Fibroblast of lung (primary cell): ENCODE results near the gene CDH12.
"Not testable (repeated sequence)": the region's sequence is repeated elsewhere in the genome, so short reads cannot be mapped to it uniquely, and the experiment has no call there.

ENCODE experiments used
- EZH2 ChIP-seq: IDR thresholded peaks from 2 replicates; pipeline ENCODE4 v1.5.1; 2012; ENCODE audit warnings: low read length, control low read depth, mild to moderate bottlenecking; ENCODE audit errors: missing control alignments
- TF ChIP-seq, protein P1 (sequence below), 2 donors: IDR thresholded peaks in 1 of 2; conservative IDR thresholded peaks in 1 of 2; 1 replicate in 1 of 2; 2 replicates in 1 of 2; pipeline ENCODE4 v1.5.1; 2011 to 2012; ENCODE audit warnings: low read length in 2 of 2, control low read depth in 1 of 2, inconsistent platforms in 1 of 2, low read depth in 1 of 2, mild to moderate bottlenecking in 1 of 2

DNA sequence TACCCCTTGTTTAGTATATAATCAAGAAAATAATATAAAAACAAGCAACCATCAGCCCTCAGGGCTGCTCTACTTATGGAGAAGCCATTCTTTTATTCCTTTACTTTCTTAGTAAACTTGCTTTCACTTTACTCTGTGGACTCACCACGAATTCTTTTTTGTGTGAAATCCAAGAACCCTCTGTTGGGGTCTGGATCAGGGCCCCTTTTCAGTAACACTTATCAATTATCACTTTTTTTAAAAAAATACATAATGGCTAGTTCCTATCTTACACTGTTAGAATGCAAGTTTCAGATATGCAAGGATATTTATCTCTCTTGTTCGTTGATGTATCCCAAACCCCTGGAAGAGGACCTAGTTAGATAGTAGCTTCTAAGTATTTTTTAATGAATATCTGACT is 687.2 kb downstream of the CDH12 start:
- TF ChIP-seq, protein P1, sequence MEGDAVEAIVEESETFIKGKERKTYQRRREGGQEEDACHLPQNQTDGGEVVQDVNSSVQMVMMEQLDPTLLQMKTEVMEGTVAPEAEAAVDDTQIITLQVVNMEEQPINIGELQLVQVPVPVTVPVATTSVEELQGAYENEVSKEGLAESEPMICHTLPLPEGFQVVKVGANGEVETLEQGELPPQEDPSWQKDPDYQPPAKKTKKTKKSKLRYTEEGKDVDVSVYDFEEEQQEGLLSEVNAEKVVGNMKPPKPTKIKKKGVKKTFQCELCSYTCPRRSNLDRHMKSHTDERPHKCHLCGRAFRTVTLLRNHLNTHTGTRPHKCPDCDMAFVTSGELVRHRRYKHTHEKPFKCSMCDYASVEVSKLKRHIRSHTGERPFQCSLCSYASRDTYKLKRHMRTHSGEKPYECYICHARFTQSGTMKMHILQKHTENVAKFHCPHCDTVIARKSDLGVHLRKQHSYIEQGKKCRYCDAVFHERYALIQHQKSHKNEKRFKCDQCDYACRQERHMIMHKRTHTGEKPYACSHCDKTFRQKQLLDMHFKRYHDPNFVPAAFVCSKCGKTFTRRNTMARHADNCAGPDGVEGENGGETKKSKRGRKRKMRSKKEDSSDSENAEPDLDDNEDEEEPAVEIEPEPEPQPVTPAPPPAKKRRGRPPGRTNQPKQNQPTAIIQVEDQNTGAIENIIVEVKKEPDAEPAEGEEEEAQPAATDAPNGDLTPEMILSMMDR (conservative IDR thresholded peaks at IDR 0.05 in 1 of 2, IDR thresholded peaks at IDR 0.05 in 1 of 2; ENCODE audit: low read depth in 1 of 2, low read length in 2 of 2): not testable (repeated sequence)
- not testable (repeated sequence) for TF ChIP-seq EZH2
